ENCODE data around the gene LDLRAD4.
A peak's percentile ranks its signal among the peaks of the same experiment; 100 is the strongest.

LDLRAD4 gene

GRCh38 chr18:13531681-13532325, 313.2 kb downstream of the LDLRAD4 start:
- no peak for DNase-seq (ENCODE audit: low read depth in 3 of 3)

- DNase-seq (ENCODE audit: low read depth in 3 of 3) = no peak
Observed at GRCh38 chr18:13532406-13533075, 314.0 kb downstream of the LDLRAD4 start.

- DNase-seq (ENCODE audit: low read depth in 3 of 3) = no peak
Observed at GRCh38 chr18:13534631-13535030, 316.1 kb downstream of the LDLRAD4 start.

- DNase-seq (ENCODE audit: low read depth in 3 of 3) = no peak
Observed at GRCh38 chr18:13536578-13536977, 318.0 kb downstream of the LDLRAD4 start.

- DNase-seq (ENCODE audit: low read depth in 3 of 3) = no peak
Observed at GRCh38 chr18:13537022-13537780, 318.6 kb downstream of the LDLRAD4 start.

GRCh38 chr18:13538630-13539029, 320.1 kb downstream of the LDLRAD4 start:
- no peak for DNase-seq (ENCODE audit: low read depth in 3 of 3)

GRCh38 chr18:13539050-13539449, 320.5 kb downstream of the LDLRAD4 start:
- DNase-seq (ENCODE audit: low read depth in 3 of 3) = no peak

- DNase-seq (ENCODE audit: low read depth in 3 of 3) = no peak
Observed at GRCh38 chr18:13539843-13540476, 321.4 kb downstream of the LDLRAD4 start.

- peak in 1 of 3 experiments; percentile 11 for DNase-seq (ENCODE audit: low read depth in 3 of 3)
Observed at GRCh38 chr18:13540477-13541182, 322.1 kb downstream of the LDLRAD4 start.

- DNase-seq (ENCODE audit: low read depth in 3 of 3) = no peak
Observed at GRCh38 chr18:13541621-13542519, 323.3 kb downstream of the LDLRAD4 start.

GRCh38 chr18:13542520-13542847, 323.9 kb downstream of the LDLRAD4 start:
- DNase-seq (ENCODE audit: low read depth in 3 of 3) = no peak

- DNase-seq (ENCODE audit: low read depth in 3 of 3) = no peak
Observed at GRCh38 chr18:13543144-13543543, 324.6 kb downstream of the LDLRAD4 start.

- no peak for DNase-seq (ENCODE audit: low read depth in 3 of 3)
Observed at GRCh38 chr18:13543811-13544732, 325.5 kb downstream of the LDLRAD4 start.

GRCh38 chr18:13544953-13545352, 326.4 kb downstream of the LDLRAD4 start:
- no peak for DNase-seq (ENCODE audit: low read depth in 3 of 3)

GRCh38 chr18:13545514-13545913, 327.0 kb downstream of the LDLRAD4 start:
- no peak for DNase-seq (ENCODE audit: low read depth in 3 of 3)

GRCh38 chr18:13545955-13546354, 327.4 kb downstream of the LDLRAD4 start:
- DNase-seq (ENCODE audit: low read depth in 3 of 3) = no peak

GRCh38 chr18:13546638-13547037, 328.1 kb downstream of the LDLRAD4 start:
- no peak for DNase-seq (ENCODE audit: low read depth in 3 of 3)

- DNase-seq (ENCODE audit: low read depth in 3 of 3) = no peak
Observed at GRCh38 chr18:13547347-13547746, 328.8 kb downstream of the LDLRAD4 start.

- DNase-seq (ENCODE audit: low read depth in 3 of 3) = no peak
Observed at GRCh38 chr18:13548106-13548819, 329.7 kb downstream of the LDLRAD4 start.
